DND-41 (cell line): ENCODE measurements around the gene MSL2.

Experiments
- ATAC-seq: fragments of 200-7000 bp; cut with Tn5 transposase; 3 replicates; pipeline ENCODE4 v1.9.1; 2021; ENCODE audit warnings: low read depth; ENCODE audit not compliant: insufficient read depth
- DNase-seq: peaks from one replicate; pipeline ENCODE4 v3.0.0-alpha.2; 2020
- H2AFZ ChIP-seq: 2 replicates; pipeline ENCODE4 v1.6.0; 2012; ENCODE audit warnings: low read depth, low read length
- H3K27ac ChIP-seq: 2 replicates; pipeline ENCODE4 v1.5.1; 2012; ENCODE audit warnings: low read length, inconsistent platforms
- H3K27me3 ChIP-seq: fragments of 200-600 bp; sonication (generic); 2 replicates; pipeline ENCODE4 v1.6.0; 2012; ENCODE audit warnings: low read length, mild to moderate bottlenecking, inconsistent platforms; ENCODE audit not compliant: insufficient read depth, poor library complexity
- H3K36me3 ChIP-seq: 2 replicates; pipeline ENCODE4 v1.5.1; 2012; ENCODE audit warnings: low read length, inconsistent platforms; ENCODE audit not compliant: insufficient read depth
- H3K4me1 ChIP-seq: 2 replicates; pipeline ENCODE4 v1.5.1; 2012; ENCODE audit warnings: mild to moderate bottlenecking, low read length; ENCODE audit not compliant: insufficient read depth
- H3K4me2 ChIP-seq: 2 replicates; pipeline ENCODE4 v1.6.0; 2012; ENCODE audit warnings: mild to moderate bottlenecking, moderate library complexity, low read length, inconsistent platforms; ENCODE audit not compliant: insufficient read depth
- H3K4me3 ChIP-seq, 2 experiments: fragments of 200-600 bp in 1 of 2; shearing (Covaris generic) in 1 of 2; 2 replicates each; pipeline ENCODE4 v1.5.1; 2012 to 2016; ENCODE audit warnings: inconsistent platforms in 2 of 2, low read length in 2 of 2, mild to moderate bottlenecking in 2 of 2, low read depth in 1 of 2, moderate library complexity in 1 of 2
- H3K79me2 ChIP-seq: 2 replicates; pipeline ENCODE4 v1.6.0; 2012; ENCODE audit warnings: low read length, inconsistent platforms; ENCODE audit not compliant: insufficient read depth
- H3K9ac ChIP-seq: 2 replicates; pipeline ENCODE4 v1.6.0; 2012; ENCODE audit warnings: low read depth, mild to moderate bottlenecking, inconsistent platforms, low read length, moderate library complexity
- H3K9me3 ChIP-seq: 2 replicates; pipeline ENCODE4 v1.5.1; 2012; ENCODE audit warnings: low read length, moderate library complexity, mild to moderate bottlenecking, inconsistent platforms; ENCODE audit not compliant: insufficient read depth, severe bottlenecking
- H4K20me1 ChIP-seq: 2 replicates; pipeline ENCODE4 v1.6.0; 2012; ENCODE audit warnings: low read length; ENCODE audit not compliant: insufficient read depth
- CTCF ChIP-seq: IDR thresholded peaks from 2 replicates; pipeline ENCODE4 v1.5.1; 2012; ENCODE audit warnings: borderline replicate concordance, low read length, moderate library complexity, mild to moderate bottlenecking; ENCODE audit not compliant: poor library complexity, severe bottlenecking; ENCODE audit errors: extremely low read depth
- EZH2 ChIP-seq: IDR thresholded peaks from 3 replicates; pipeline ENCODE4 v1.6.1; 2012; ENCODE audit warnings: borderline replicate concordance, low read depth, mild to moderate bottlenecking, moderate library complexity, low read length, inconsistent platforms; ENCODE audit not compliant: severe bottlenecking

MSL2 gene

GRCh38 chr3:136142592-136142991 is 53.5 kb downstream of the MSL2 start:
- Histone ChIP-seq H4K20me1 (peaks cover 27% of the 10 kb centered on the region), H3K4me3 (no peak overlapping the region), H3K27ac (no peak overlapping the region), H3K36me3 (peaks cover 13% of the 10 kb centered on the region), H3K9ac (no peak overlapping the region), H3K4me2 (no peak overlapping the region), H3K4me1 (peaks cover 17% of the 10 kb centered on the region), H3K9me3 (no peaks in the 10 kb centered on the region), H3K79me2 (peaks cover 46% of the 10 kb centered on the region), H3K27me3 (no peaks in the 10 kb centered on the region), H2AFZ (no peak overlapping the region)
- ATAC-seq = 0 out of 3 replicates have a peak, but pooled peaks have one; percentile 15
- TF ChIP-seq EZH2 (no peak), CTCF (no peak)
- no peak for DNase-seq

- Histone ChIP-seq H3K36me3 (0 out of 2 replicates have a peak, but pooled peaks cover 7% of the 10 kb centered on the region), H3K4me3 (no peak overlapping the region), H3K4me1 (peaks cover 22% of the 10 kb centered on the region), H3K9me3 (no peaks in the 10 kb centered on the region), H3K27ac (no peak overlapping the region), H3K27me3 (no peaks in the 10 kb centered on the region), H3K9ac (no peak overlapping the region), H3K4me2 (no peak overlapping the region), H2AFZ (no peak overlapping the region), H3K79me2 (peaks cover 39% of the 10 kb centered on the region), H4K20me1 (peaks cover 20% of the 10 kb centered on the region; the same call in 1 of the 2 replicates)
- no peak for DNase-seq
- ATAC-seq = peak; percentile 21; the same call in 1 of the 3 replicates
- TF ChIP-seq CTCF (no peak), EZH2 (no peak)
Observed at GRCh38 chr3:136141891-136142290, 54.2 kb downstream of the MSL2 start.

- Histone ChIP-seq H3K79me2 (peaks cover 36% of the 10 kb centered on the region; the same call in 1 of the 2 replicates), H3K4me1 (peaks cover 28% of the 10 kb centered on the region), H2AFZ (no peak overlapping the region), H3K9ac (no peak overlapping the region), H3K36me3 (0 out of 2 replicates have a peak, but pooled peaks cover 6% of the 10 kb centered on the region), H3K4me2 (no peak overlapping the region), H3K4me3 (no peak overlapping the region), H4K20me1 (peaks cover 17% of the 10 kb centered on the region; the same call in 1 of the 2 replicates), H3K9me3 (no peaks in the 10 kb centered on the region), H3K27me3 (no peaks in the 10 kb centered on the region), H3K27ac (no peak overlapping the region)
- ATAC-seq (no peak), DNase-seq (no peak)
- TF ChIP-seq CTCF (no peak), EZH2 (no peak)
Observed at GRCh38 chr3:136141291-136141785, 54.8 kb downstream of the MSL2 start.
